Fibroblast of lung (primary cell): Measurements from ENCODE around the gene C17orf78.

Source experiments
- EZH2 ChIP-seq: IDR thresholded peaks from 2 replicates; pipeline ENCODE4 v1.5.1; 2012; ENCODE audit warnings: low read length, control low read depth, mild to moderate bottlenecking; ENCODE audit errors: missing control alignments
- TF ChIP-seq, protein P1 (sequence below), 2 donors: IDR thresholded peaks in 1 of 2; conservative IDR thresholded peaks in 1 of 2; 1 replicate in 1 of 2; 2 replicates in 1 of 2; pipeline ENCODE4 v1.5.1; 2011 to 2012; ENCODE audit warnings: low read length in 2 of 2, control low read depth in 1 of 2, inconsistent platforms in 1 of 2, low read depth in 1 of 2, mild to moderate bottlenecking in 1 of 2

DNA sequence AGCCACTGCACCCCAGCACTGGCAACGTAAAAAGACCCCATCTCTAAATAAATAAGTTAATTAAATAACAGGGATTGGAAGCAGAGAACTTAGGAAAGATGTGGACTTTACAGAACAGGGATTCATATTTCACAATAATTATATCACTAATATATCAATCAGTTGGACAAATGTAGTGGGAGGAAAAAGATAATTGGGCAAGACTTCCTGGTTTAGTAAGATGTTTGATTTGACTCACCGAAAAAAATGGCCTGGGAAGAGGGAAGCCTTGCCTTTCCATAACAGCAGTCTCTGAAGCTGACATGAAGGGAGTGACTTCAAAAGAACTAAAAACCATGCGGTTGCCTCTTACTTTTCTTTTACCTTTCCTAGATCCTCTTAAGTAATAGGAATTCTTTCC lies 15.2 kb upstream of the C17orf78 start:
- TF ChIP-seq, protein P1, sequence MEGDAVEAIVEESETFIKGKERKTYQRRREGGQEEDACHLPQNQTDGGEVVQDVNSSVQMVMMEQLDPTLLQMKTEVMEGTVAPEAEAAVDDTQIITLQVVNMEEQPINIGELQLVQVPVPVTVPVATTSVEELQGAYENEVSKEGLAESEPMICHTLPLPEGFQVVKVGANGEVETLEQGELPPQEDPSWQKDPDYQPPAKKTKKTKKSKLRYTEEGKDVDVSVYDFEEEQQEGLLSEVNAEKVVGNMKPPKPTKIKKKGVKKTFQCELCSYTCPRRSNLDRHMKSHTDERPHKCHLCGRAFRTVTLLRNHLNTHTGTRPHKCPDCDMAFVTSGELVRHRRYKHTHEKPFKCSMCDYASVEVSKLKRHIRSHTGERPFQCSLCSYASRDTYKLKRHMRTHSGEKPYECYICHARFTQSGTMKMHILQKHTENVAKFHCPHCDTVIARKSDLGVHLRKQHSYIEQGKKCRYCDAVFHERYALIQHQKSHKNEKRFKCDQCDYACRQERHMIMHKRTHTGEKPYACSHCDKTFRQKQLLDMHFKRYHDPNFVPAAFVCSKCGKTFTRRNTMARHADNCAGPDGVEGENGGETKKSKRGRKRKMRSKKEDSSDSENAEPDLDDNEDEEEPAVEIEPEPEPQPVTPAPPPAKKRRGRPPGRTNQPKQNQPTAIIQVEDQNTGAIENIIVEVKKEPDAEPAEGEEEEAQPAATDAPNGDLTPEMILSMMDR (conservative IDR thresholded peaks at IDR 0.05 in 1 of 2, IDR thresholded peaks at IDR 0.05 in 1 of 2; ENCODE audit: low read depth in 1 of 2, low read length in 2 of 2): no peak
- no peak for TF ChIP-seq EZH2
